ENCODE measurements around the gene PLCH1.

The PLCH1 gene

GRCh38 chr3:155377071-155377470 lies 367.8 kb downstream of the PLCH1 start:
- H3K9me2 ChIP-seq (replicated peaks; ENCODE audit: control insufficient read depth, low read length) = no peaks in the 10 kb centered on the region
- no peaks in the 10 kb centered on the region for H3K36me3 ChIP-seq (ENCODE audit: control insufficient read depth, low read length)
- no peaks in the 10 kb centered on the region for H3K27me3 ChIP-seq (ENCODE audit: control insufficient read depth, low read length)
- TF ChIP-seq EZH2phosphoT487 (IDR thresholded peaks at IDR 0.05; ENCODE audit: borderline replicate concordance, low read length) (no peak), CTCF (IDR thresholded peaks at IDR 0.05; ENCODE audit: low read depth, low read length, poor library complexity, severe bottlenecking) (no peak)
- H3K4me2 ChIP-seq (ENCODE audit: low read length) = peak overlapping the region; percentile 28; the same call in 1 of the 2 replicates
- no peaks in the 10 kb centered on the region for H3K79me2 ChIP-seq (ENCODE audit: control insufficient read depth, low read length)
- peaks cover 34% of the 10 kb centered on the region for H3K4me1 ChIP-seq (ENCODE audit: control insufficient read depth, low read length)
- no peak overlapping the region for H3K27ac ChIP-seq (ENCODE audit: low read depth, low read length)
- H3K9me3 ChIP-seq (ENCODE audit: control insufficient read depth, insufficient read depth, low read length) = no peaks in the 10 kb centered on the region
- 0 out of 2 replicates have a peak, but pooled peaks cover 3% of the 10 kb centered on the region for H3F3A ChIP-seq (ENCODE audit: control insufficient read depth, insufficient read depth)
- no peak overlapping the region for H3K4me3 ChIP-seq (ENCODE audit: low read length)
- no peaks in the 10 kb centered on the region for H4K20me1 ChIP-seq (ENCODE audit: control insufficient read depth, insufficient read depth, low read depth, low read length)

GRCh38 chr3:155372281-155372680 lies 372.6 kb downstream of the PLCH1 start:
- Histone ChIP-seq H3K27ac (ENCODE audit: low read depth, low read length) (peak overlapping the region; percentile 72), H3K9me2 (replicated peaks; ENCODE audit: control insufficient read depth, low read length) (no peaks in the 10 kb centered on the region), H3K4me1 (ENCODE audit: control insufficient read depth, low read length) (peaks cover 70% of the 10 kb centered on the region), H3F3A (ENCODE audit: control insufficient read depth, insufficient read depth) (0 out of 2 replicates have a peak, but pooled peaks cover 3% of the 10 kb centered on the region), H4K20me1 (ENCODE audit: control insufficient read depth, insufficient read depth, low read depth, low read length) (no peaks in the 10 kb centered on the region), H3K4me2 (ENCODE audit: low read length) (peak overlapping the region; percentile 48), H3K36me3 (ENCODE audit: control insufficient read depth, low read length) (no peaks in the 10 kb centered on the region), H3K4me3 (ENCODE audit: low read length) (peak overlapping the region; percentile 26), H3K9me3 (ENCODE audit: control insufficient read depth, insufficient read depth, low read length) (no peaks in the 10 kb centered on the region), H3K27me3 (ENCODE audit: control insufficient read depth, low read length) (no peaks in the 10 kb centered on the region), H3K79me2 (ENCODE audit: control insufficient read depth, low read length) (no peaks in the 10 kb centered on the region)
- TF ChIP-seq CTCF (IDR thresholded peaks at IDR 0.05; ENCODE audit: low read depth, low read length, poor library complexity, severe bottlenecking) (no peak), EZH2phosphoT487 (IDR thresholded peaks at IDR 0.05; ENCODE audit: borderline replicate concordance, low read length) (no peak)

- 0 out of 2 replicates have a peak overlapping the region, but pooled peaks have one; percentile 2 for H3K4me2 ChIP-seq (ENCODE audit: low read length)
Observed at GRCh38 chr3:155370764-155371503, 373.9 kb downstream of the PLCH1 start.

More at GRCh38 chr3:155370764-155371503, 373.9 kb downstream of the PLCH1 start:
- no peaks in the 10 kb centered on the region for H3K79me2 ChIP-seq (ENCODE audit: control insufficient read depth, low read length)
- H4K20me1 ChIP-seq (ENCODE audit: control insufficient read depth, insufficient read depth, low read depth, low read length) = no peaks in the 10 kb centered on the region
- no peak overlapping the region for H3K4me3 ChIP-seq (ENCODE audit: low read length)
- H3K4me1 ChIP-seq (ENCODE audit: control insufficient read depth, low read length) = peaks cover 75% of the 10 kb centered on the region
- no peak for TF ChIP-seq EZH2phosphoT487 (IDR thresholded peaks at IDR 0.05; ENCODE audit: borderline replicate concordance, low read length)
- TF ChIP-seq CTCF (IDR thresholded peaks at IDR 0.05; ENCODE audit: low read depth, low read length, poor library complexity, severe bottlenecking) = no peak
- H3K27me3 ChIP-seq (ENCODE audit: control insufficient read depth, low read length) = no peaks in the 10 kb centered on the region
- no peaks in the 10 kb centered on the region for H3K9me3 ChIP-seq (ENCODE audit: control insufficient read depth, insufficient read depth, low read length)
- 0 out of 2 replicates have a peak, but pooled peaks cover 3% of the 10 kb centered on the region for H3F3A ChIP-seq (ENCODE audit: control insufficient read depth, insufficient read depth)
- H3K27ac ChIP-seq (ENCODE audit: low read depth, low read length) = no peak overlapping the region
- H3K9me2 ChIP-seq (replicated peaks; ENCODE audit: control insufficient read depth, low read length) = no peaks in the 10 kb centered on the region
- no peaks in the 10 kb centered on the region for H3K36me3 ChIP-seq (ENCODE audit: control insufficient read depth, low read length)
